ENCODE measurements around the gene PCDHGB2. TPM values are rescaled to one million over a fixed set of nuclear protein-coding genes. Genes with fewer than 3 reads are reported as not detected.
A peak's percentile ranks its signal among the peaks of the same experiment; 100 is the strongest.
"Not testable (repeated sequence)": the region's sequence is repeated elsewhere in the genome, so short reads cannot be mapped to it uniquely, and the experiment has no call there.

Gene PCDHGB2
- polyA plus RNA-seq (ENCODE audit: insufficient read length in 3 of 3), result 1 to 10 TPM; 3.5 to 4.9 (median 3.6) TPM
- long read RNA-seq, donor 1, partial matches to known transcripts, result 0 of 1 reads
- long read RNA-seq, donor 1, other reads (novel, unspliced or antisense), result 0 of 1 reads
- long read RNA-seq, donor 2, full-length matches to known transcripts, result 7 of 7 reads
- long read RNA-seq, donor 2, partial matches to known transcripts, result 0 of 7 reads
- long read RNA-seq, donor 2, other reads (novel, unspliced or antisense), result 0 of 7 reads
- long read RNA-seq, donor 3, partial matches to known transcripts, result 0 of 2 reads
- long read RNA-seq, donor 3, other reads (novel, unspliced or antisense), result 0 of 2 reads
- long read RNA-seq, donor 4, full-length matches to known transcripts, result 4 of 4 reads
- long read RNA-seq, donor 4, partial matches to known transcripts, result 0 of 4 reads
- long read RNA-seq, donor 4, other reads (novel, unspliced or antisense), result 0 of 4 reads
- long read RNA-seq, donor 5, partial matches to known transcripts, result 0 of 2 reads
- long read RNA-seq, donor 5, other reads (novel, unspliced or antisense), result 0 of 2 reads
- long read RNA-seq, donor 6, full-length matches to known transcripts, result 4 of 4 reads
- long read RNA-seq, donor 6, partial matches to known transcripts, result 0 of 4 reads
- long read RNA-seq, donor 6, other reads (novel, unspliced or antisense), result 0 of 4 reads
- long read RNA-seq, donor 7, partial matches to known transcripts, result 0 of 4 reads
- long read RNA-seq, donor 7, other reads (novel, unspliced or antisense), result 0 of 4 reads
- long read RNA-seq, donor 8, transcript PCDHGB2-202 (1 exons, 2,588 nt), result major isoform, 5 of 5 reads
- long read RNA-seq, donor 8, partial matches to known transcripts, result 0 of 5 reads
- long read RNA-seq, donor 8, other reads (novel, unspliced or antisense), result 0 of 5 reads
- long read RNA-seq, donor 9, partial matches to known transcripts, result 0 of 1 reads
- long read RNA-seq, donor 9, other reads (novel, unspliced or antisense), result 0 of 1 reads
- long read RNA-seq, donor 10, full-length matches to known transcripts, result 7 of 7 reads
- long read RNA-seq, donor 10, partial matches to known transcripts, result 0 of 7 reads
- long read RNA-seq, donor 10, other reads (novel, unspliced or antisense), result 0 of 7 reads
- long read RNA-seq, donor 11, full-length matches to known transcripts, result 4 of 4 reads
- long read RNA-seq, donor 11, partial matches to known transcripts, result 0 of 4 reads
- long read RNA-seq, donor 11, other reads (novel, unspliced or antisense), result 0 of 4 reads
- long read RNA-seq, donor 12, full-length matches to known transcripts, result 5 of 5 reads
- long read RNA-seq, donor 12, partial matches to known transcripts, result 0 of 5 reads
- long read RNA-seq, donor 12, other reads (novel, unspliced or antisense), result 0 of 5 reads
- long read RNA-seq, donor 13, full-length matches to known transcripts, result 1 of 1 reads
- long read RNA-seq, donor 13, partial matches to known transcripts, result 0 of 1 reads
- long read RNA-seq, donor 13, other reads (novel, unspliced or antisense), result 0 of 1 reads
- long read RNA-seq, donor 14, full-length matches to known transcripts, result 12 of 12 reads
- long read RNA-seq, donor 14, partial matches to known transcripts, result 0 of 12 reads
- long read RNA-seq, donor 14, other reads (novel, unspliced or antisense), result 0 of 12 reads
- long read RNA-seq, donor 15, partial matches to known transcripts, result 0 of 2 reads
- long read RNA-seq, donor 15, other reads (novel, unspliced or antisense), result 0 of 2 reads
- long read RNA-seq, donor 16, partial matches to known transcripts, result 0 of 3 reads
- long read RNA-seq, donor 16, other reads (novel, unspliced or antisense), result 0 of 3 reads

- no peak for DNase-seq
Observed at GRCh38 chr5:141359790-141360426, at the start of gene PCDHGB2. TSS of gene PCDHGB2 (plus strand) at chr5:141359994. CDS start at chr5:141360136, 142 bp downstream.

GRCh38 chr5:141313711-141314110, 46.1 kb upstream of the PCDHGB2 start:
- DNase-seq, result no peak

GRCh38 chr5:141316963-141317362, 42.8 kb upstream of the PCDHGB2 start:
- not testable (repeated sequence) for DNase-seq

- DNase-seq, result no peak
Observed at GRCh38 chr5:141319202-141319601, 40.6 kb upstream of the PCDHGB2 start.

GRCh38 chr5:141319699-141320098, 40.1 kb upstream of the PCDHGB2 start:
- DNase-seq, result no peak

- peak; percentile 95 for DNase-seq
Observed at GRCh38 chr5:141320225-141321169, 39.3 kb upstream of the PCDHGB2 start, which contains the start of gene TAF7. TSS of gene TAF7 (minus strand) at chr5:141320784. CDS start at chr5:141320044, 740 bp downstream.

GRCh38 chr5:141322261-141322660, 37.5 kb upstream of the PCDHGB2 start:
- no peak for DNase-seq

GRCh38 chr5:141326088-141326854, 33.5 kb upstream of the PCDHGB2 start:
- peak; percentile 36 for DNase-seq

- DNase-seq, result no peak
Observed at GRCh38 chr5:141328231-141328630, 31.6 kb upstream of the PCDHGB2 start.

GRCh38 chr5:141330299-141331080, 29.3 kb upstream of the PCDHGB2 start, which contains the start of gene PCDHGA1:
TSS of gene PCDHGA1 (plus strand) at chr5:141330514.
- no peak for DNase-seq

- DNase-seq, result not testable (repeated sequence)
Observed at GRCh38 chr5:141332571-141332970, 27.2 kb upstream of the PCDHGB2 start.

GRCh38 chr5:141338538-141339306, 21.1 kb upstream of the PCDHGB2 start, which contains the start of gene PCDHGA2:
TSS of gene PCDHGA2 (plus strand) at chr5:141338760.
- peak; percentile 58 for DNase-seq

- not testable (repeated sequence) for DNase-seq
Observed at GRCh38 chr5:141340781-141341354, 18.9 kb upstream of the PCDHGB2 start.

- DNase-seq, result no peak
Observed at GRCh38 chr5:141342773-141343172, 17.0 kb upstream of the PCDHGB2 start.

GRCh38 chr5:141343242-141343952, 16.4 kb upstream of the PCDHGB2 start, which contains the start of gene PCDHGA3:
TSS of gene PCDHGA3 (plus strand) at chr5:141343829. CDS start at chr5:141344034, 205 bp downstream.
- no peak for DNase-seq
